Raji (cell line): Measurements from ENCODE around the gene CYP46A1.

Experiments used
- POLR2A ChIP-seq: IDR thresholded peaks from 2 replicates; pipeline ENCODE4 v1.6.1; 2011; ENCODE audit warnings: low read depth, low read length, control low read depth; ENCODE audit not compliant: insufficient read depth

Gene CYP46A1

DNA sequence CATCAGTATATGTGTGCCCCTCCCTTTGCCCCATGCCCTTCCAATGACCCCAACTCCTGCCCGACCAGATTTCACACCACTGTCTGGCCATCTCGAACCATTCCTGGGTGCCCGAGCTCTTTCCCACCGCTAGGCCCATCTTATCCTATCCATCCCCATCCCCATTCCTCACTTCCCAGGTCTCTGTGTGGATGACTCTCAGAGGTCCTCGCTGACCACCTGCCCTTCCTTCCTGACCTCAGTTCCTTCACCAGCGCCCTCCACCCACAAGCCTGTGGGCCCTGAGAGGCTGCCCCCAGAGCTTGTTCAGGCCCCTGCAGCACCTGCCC lies 49.1 kb downstream of the CYP46A1 start:
- no peak for TF ChIP-seq POLR2A

DNA sequence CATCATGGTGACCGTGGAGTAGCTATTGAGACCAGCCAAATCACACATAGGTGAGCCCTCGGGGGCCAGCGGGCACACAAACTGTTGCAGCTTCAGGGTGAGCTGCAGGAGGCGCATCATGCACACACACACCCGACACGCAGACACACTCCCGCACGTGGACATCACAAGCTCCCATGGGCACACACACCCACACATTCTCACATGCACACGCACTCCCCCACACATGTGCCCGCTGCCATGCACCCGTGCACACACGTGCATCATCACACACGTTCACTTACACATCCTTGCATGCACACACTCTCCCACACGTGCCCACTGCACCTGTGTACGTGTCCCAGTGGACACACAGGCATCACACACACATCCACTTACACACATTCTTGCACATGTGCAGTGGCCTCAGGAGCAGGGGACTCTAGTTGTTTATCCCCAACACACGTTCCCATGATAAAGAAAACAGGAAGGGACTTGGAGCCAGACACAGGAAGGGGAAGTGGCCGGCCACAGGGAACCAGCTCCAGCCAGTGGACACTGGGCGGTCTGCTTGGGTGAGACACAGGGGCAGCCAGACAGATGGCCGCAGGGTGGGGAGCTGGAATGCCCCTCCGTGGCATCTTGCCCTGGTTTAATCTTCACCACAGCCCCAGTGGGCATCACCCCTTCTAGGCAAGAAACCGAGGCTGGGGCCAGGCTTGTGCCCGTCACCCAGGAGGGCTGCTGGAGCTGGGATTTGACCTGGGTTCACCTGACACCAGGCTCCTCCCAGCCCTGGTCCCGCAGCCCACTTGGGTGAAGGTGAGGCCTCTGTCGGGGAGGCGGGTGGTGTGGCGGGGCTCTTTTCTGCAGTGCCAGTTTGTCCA lies 49.7 kb downstream of the CYP46A1 start:
- no peak for TF ChIP-seq POLR2A

DNA sequence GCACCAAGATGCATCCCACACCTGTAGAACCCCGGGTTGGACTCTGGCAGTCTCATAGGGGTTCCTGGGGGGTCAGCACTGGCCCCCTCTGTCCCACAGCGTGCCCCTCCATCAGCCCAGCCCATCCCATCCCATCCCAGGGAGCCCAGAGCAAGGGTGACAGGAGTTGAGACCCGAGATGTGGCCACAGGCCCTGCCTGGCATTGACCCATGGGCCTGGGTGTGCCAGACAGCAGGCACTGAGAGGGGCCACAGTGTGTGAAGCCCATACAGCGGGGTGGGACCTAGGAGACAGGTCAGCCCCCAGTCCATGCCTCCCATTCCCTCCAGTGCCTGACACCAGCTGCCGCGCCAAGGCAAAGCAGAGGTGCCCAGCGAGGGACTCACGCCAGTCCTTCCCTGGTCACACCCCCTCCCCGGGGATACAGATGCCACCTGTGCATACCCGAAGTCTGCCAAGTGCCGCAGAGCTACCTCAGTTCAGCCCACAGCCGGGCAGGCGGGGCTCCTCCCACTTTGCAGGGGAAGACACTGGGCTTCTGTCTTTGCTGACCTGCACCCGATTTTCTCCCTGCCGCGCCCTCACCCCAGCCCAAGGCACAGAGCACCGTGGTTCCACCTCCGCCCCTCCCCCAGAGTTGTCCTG lies 50.4 kb downstream of the CYP46A1 start:
- TF ChIP-seq POLR2A: no peak

DNA sequence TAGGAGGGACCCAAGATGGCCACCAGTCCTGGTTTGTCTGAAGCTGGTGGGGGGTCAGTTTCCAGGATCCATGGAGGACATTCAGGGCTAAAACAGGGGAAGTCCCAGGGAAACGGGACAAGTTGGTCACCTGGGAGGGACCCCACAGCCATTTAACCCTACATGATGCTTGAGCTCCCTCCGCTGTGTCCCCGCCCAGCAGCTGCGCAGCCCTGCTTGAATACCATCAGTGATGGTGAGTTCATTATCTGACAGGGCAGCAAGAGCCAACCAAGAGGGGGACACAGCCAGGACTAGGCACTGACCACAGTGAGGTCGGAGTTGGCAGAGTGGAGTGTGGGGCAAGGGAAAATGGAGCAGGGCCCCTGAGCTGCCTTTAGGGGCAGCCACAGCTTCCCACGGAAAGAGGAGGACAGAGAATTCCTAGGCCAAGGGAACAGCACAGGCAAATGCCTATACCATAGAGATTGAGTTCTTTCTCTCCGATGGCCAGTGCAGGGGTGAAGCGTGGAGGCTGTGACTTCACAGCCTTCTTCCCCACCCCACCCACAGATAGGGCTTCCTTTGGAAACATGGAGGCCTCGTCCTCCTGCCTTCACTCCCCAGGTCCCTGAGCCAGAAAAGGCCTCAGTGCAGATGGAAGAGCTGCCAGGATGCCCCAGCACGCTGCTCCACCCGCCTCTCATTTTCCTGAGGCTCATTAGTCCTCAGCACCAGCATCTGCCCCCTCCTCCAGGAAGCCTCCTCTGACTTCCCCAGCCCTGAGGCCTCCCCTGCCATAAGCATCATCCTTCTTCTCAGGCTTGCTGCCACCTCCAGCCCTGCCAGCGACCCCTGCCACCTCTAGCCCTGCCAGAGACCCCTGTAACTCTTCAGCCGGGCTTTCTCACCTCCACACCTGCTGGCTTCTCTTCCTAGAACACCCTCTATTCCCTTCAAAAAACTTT lies 51.4 kb downstream of the CYP46A1 start:
- no peak for TF ChIP-seq POLR2A

DNA sequence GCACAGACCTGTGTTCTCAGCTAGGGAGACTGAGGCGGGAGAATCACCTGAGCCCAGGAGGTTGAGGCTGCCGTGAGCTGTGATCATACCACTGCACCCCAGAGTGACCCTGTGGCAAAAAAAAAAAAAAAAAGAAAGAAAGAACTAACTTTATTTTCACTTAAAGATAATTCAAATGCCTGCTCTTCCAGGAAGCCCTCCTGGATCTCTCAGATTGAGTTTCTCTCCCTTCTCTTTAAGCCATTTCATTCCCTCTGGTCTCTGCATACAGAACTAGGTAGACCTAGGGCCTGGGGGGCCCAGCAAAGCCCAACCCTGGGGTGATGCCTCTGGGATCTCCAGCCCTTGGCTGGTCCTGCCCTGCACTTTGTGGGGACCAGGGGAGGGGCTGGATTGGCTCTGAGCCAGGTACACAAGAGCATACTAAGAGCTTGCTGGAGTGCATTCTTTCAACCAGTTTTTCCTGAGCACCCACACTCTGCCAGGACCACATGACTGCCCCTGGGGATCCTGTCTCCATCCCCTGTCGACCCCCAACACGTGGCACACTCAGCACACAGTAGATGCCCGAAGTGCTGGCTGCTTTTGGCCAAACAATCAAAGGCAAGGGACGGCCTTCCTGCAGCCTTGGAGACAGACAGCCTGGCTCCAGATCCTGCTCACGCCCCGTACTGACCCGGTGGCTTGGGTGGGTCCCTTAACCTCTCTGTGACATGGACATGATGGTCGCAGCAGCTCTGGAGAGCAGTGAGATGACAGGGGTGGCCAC lies 52.7 kb downstream of the CYP46A1 start:
- TF ChIP-seq POLR2A: no peak

DNA sequence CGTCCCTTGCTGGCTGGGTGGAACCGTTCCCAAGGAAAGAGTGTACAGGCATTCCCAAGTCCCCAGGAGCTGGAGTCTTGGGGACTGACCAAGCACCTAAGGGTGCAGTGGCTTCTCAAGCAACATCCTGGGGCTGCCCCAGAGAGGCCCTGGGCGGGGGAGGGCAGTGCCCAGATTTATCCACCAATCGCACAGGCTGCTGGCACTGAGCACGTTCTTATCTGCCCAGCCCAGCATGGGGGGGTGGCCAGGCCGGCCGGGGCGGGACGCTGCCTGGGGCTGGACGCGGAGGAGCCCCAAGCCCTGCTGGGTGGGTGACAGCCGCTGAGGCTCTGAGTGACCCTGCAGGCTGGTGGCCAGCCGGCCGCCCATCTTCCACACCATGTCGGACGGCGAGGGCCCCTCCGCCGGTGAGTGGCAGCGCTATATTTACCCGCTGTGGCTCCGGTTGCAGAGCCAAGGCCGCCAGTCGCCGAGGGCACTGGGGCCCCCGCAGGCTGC lies 53.4 kb downstream of the CYP46A1 start:
- TF ChIP-seq POLR2A: no peak

DNA sequence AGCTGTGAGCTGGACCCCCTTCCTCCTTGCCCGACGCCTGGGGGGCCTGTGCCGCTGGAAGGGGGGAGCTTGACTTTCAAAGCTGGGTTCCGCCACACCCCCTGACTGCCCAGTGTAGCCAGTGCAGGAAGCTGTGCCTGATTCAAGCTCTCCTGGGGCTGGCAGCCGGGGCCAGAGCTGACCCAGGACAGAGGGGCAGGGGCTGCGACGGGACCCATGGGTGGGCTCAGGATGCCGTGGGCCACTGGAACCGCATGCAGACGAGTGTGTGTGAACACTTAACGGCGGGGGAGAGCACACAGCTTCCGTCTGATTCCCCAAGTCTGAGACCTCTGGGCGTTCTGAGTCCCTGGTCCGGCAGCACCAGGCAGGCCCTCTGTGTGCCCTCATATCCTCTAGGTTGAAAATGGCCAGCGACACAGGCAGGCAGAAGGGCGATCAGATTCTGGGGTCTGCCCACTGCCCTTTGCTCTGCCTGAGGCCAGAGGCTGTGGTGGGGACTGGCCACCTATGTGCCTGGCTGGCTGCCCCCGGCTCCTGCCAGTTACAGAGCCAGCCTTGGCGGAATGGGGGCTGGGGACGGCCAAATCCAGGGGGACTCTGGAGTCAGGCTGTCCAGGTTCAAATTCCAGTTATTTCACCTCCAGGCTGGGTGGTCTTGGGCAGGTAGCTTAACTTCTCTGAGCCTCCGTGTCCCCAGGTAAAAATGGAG lies 54.0 kb downstream of the CYP46A1 start:
- TF ChIP-seq POLR2A: no peak

DNA sequence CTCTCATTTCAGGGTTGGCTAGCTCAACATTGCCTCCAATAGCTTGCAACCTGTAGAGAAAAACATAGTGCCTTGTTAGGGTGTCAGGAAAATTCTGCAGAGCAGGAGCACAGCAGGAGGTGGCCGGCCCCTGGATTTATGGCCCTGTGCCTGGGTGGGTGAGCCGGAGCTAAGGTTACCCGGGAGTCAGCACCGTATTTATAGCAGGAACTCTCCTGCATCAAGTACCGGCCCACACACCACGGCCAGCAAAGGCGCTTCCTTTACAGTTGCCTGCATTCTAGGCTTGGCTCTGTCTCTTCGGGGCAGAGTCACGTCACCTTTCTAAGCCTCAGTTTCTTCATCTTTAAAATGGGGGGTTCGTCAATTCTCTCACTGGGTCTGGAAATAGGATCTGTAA lies 56.3 kb downstream of the CYP46A1 start:
- TF ChIP-seq POLR2A: no peak

DNA sequence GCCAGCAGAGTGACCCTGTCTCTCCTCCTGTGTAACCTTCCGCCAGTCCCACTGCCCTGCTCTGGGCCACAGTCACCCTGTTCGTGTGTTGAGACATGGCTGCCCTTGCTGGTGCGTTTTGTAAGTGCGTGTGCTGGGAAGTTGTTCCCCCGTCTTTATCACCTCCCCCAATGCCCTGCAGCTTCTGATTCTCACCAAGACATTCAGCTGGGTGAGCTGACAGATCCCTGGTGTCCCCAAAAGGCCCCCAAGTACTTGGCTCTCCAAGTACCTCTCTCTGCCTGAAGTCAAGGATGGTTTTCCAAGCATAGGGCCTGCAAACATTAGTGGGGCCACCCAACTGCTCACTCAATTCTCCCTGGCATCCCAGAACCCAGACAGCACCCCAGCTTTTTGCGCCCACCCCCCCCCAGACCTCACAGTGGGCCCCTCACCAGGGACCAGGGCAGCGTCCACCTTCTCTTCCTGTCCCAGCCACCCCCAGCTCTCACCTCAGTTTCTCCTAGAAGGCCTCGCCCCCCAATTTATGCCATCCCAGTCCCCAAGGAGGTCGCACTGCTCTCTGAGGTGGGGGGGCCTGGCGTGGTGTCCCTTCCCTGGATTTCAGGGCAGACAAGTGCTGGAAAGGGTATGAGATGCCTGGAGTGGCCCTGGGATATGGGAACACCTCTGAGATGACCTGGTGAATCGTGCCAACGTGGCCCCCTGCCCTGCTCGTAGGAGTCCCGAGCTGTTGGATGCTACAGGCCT lies 57.3 kb downstream of the CYP46A1 start:
- TF ChIP-seq POLR2A: no peak

DNA sequence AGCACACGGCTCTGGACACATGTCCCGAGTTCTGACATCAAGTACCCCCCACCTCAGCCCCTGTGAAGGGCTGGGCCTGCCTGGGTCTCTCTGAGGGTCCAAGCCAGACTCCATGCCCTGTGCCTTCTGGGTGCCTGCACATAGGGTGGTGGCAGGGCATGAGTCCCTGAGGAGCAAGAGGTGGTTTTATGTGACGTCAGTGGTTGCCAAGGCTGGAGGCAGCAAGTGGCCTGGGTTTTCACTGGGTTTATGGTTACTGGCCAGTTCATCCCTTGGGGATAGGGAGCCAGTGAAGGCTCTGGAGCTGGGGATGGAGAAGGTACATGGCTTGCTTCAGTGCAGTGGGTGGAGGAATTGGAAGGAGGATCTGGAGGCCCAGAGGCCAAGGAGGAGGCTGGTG lies 58.0 kb downstream of the CYP46A1 start:
- no peak for TF ChIP-seq POLR2A

DNA sequence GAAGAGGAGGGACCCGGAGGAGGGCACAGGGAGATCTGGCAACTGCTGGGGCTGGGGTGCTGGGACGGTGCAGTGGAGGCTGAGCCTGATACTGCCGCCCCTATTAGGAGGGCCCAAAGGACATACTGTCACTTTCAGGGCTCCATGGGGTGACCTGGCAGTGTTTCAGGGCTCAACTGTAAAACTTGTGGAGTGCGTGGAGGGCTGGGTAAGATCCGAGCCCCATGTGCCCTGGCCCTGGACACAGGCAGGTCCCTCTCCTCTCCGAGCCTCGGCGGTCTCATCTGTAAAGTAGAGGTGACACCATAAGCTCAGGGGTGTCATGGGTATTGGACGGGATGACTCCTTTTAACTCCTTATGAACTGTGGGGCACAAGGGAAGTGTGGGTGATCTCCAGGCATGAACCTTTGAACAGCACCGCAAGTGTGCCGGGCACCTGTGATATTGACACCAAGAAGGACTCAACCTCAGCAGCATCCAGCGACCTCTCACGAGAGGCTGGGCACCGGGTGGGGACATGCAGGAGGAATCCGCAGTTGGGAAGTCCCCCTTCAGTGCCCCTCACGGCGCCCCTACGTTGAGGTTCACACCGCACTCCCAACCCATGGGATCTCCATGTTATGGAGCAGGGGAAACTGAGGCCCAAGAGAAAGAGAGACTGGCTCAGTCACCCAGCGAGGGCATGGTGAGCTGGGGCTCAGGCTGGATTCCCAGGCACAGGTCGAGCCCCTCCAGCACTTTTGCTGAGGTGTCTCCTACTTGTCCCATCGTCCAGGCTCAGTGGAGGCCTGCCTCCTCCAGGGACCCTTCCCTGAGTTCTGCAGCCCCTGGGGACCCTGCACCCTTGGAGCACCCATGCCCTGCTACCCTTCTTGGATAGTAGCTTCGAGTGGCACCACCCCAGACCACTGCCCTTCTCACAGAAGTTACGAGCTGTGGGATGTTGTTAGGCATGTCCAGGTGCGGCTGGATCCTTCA lies 58.7 kb downstream of the CYP46A1 start:
- no peak for TF ChIP-seq POLR2A

DNA sequence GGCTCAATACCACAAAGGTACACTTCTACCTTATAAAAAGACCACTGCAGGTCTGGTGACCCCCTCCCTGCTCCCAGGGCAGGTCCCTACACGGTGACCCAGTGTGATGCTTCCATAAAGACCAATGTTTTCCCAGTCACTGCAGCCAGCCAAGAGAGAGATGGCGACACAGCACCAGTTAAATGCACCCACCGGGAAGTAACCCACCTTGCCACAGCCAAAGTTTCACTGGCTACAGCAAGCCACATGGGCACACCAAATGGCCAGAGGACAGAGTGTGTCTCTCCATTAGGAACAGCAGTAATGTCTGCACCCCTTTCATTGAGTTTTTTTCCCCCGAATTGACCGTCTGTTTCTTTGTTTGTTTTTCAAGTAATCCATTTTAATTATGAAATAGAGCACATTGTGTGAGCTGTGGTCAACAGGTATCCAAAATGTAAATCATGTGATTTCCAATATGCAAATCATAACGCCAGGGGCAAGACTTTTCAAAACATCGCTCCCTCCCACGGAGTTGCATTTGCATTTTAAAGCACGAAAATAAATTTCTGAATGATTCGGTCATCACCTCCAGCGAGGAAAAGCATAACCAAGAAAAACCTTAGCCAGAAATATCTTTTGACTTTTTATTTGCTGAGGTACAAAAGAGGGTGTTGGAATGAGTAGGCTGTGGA lies 60.2 kb downstream of the CYP46A1 start:
- TF ChIP-seq POLR2A: no peak

DNA sequence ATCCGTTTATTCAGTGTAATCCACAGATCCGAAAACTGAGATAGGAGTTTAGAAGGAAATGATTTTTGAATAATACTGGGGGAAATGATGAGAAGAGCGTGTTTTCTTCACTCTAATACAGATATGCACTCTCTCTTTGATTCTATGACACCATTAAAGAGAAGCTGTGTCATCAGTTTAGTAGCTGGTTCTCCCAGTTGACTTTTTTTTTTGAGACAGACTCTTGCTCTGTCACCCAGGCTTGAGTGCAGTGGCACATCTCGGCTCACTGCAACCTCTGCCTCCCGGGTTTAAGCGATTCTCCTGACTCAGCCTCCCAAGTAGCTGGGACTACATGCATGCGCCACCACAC lies 60.8 kb downstream of the CYP46A1 start:
- TF ChIP-seq POLR2A: no peak
